ENCODE data around the gene ATP6V0C.

The ATP6V0C gene

GRCh38 chr16:2493605-2494004, 20.1 kb upstream of the ATP6V0C start:
- no peak for DNase-seq

GRCh38 chr16:2494616-2495015, 19.1 kb upstream of the ATP6V0C start:
- no peak for DNase-seq

DNA sequence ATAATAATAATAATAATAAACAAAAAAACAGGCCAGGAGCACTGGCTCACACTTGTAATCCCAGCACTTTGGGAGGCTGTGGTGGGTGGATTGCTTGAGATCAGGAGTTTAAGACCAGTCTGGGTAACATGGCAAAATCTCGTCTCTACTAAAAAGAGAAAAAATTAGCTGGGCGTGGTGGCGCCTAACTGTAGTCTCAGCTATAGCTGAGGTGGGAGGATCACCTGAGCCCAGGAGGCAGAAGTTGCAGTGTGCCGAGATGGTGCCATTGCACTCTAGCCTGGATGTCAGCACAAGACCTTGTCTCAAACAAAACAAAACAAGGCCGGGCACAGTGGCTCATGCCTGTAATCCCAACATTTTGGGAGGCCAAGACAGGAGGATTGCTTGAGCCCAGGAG, 18.7 kb upstream of the ATP6V0C start:
- no peak for DNase-seq

- DNase-seq, result no peak
Observed at GRCh38 chr16:2496223-2497115, 17.3 kb upstream of the ATP6V0C start.

- no peak for DNase-seq
Observed at GRCh38 chr16:2497116-2497630, 16.6 kb upstream of the ATP6V0C start.

DNA sequence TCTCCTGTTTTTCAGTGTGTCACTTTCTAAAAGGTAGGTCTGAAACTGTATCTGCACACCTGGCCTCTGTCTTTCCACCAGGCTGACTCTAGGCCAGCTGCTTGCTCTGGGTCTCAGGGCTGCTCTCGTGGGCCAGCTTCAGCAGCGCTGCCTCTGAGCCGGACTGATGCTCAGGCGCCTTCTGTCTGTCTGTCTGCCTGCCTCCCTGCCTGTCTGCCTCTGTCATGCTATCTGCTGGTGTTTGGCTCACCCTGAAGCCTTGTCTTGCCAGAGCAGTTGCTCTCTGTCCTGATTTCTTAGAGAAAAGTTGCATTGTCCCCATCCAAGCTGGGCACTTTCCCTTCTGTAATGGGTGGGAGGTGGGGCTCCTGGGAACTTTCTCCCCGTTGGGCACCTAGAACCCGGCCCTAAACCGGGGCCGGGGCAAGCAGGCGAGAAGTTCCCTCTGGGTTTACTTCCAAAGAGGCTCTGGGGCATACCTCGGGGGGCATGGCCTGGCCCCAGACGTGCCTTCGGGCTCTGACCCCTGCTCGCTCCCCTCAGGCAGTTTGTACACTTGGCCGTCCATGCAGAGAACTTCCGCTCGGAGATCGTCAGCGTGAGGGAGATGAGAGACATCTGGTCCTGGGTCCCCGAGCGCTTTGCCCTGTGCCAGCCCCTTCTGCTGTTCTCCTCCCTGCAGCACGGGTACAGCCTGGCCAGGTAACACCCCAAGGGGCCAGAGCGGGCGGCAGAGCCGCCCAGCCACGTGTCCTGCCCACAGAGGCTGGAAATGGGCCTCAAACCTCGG, 15.9 kb upstream of the ATP6V0C start:
- no peak for DNase-seq

DNA sequence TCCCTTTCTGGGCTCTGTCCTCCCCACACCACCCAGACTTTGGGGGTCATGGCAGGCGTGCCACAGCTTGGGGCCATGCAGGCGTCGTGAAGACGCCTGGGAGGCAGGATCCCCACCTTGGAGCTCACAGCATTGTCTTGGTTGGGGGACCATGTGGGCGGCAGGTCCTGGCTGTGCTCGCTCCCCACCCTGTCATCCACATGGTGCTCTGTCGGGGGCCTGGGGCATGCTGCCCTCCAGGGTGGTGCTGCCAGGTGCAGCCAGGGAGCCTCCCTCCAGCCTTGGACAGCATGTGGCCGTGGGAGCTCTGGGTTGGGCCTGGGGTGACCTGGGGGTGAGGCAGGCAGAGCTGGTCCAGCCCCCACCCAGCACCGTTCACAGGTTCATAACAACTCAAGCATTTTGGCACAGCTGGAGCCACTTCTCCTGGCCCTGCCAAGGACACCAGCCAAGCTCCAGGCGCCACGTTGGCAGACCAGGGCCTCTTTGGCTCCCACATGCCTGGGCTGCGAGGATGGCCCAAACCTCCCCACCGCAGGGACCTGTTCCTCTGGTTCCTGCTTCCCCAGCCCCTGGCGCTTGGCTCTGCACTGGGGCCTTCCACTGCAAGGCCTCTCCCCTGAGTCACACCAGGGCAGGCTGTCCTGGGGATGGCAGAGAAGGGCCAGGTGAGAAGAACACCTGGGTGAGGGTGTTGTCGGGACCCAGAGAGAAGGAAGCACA, 15.1 kb upstream of the ATP6V0C start:
- DNase-seq, result no peak

DNA sequence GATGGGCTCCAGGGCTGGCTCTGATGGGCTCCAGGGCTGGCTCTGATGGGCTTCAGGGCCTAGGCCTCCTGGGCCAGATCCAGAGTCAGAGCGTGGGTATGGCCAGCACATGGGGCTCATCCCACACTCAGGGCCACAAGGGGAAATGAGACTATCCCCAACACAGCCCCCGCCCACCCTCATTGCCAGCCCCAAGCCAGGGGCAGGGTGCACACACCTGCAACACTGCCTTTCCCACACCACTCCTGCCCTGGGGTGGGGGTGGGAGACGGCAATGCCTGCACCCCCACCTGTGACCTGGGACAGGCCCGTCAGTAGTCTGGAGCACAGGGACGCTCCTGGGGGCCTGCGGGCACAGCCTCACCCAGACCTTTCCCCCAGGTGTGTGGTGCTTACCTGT, 14.3 kb upstream of the ATP6V0C start:
- no peak for DNase-seq

- no peak for DNase-seq
Observed at GRCh38 chr16:2499890-2500429, 13.8 kb upstream of the ATP6V0C start.

GRCh38 chr16:2500430-2500917, 13.3 kb upstream of the ATP6V0C start:
- no peak for DNase-seq

GRCh38 chr16:2500918-2501750, 12.6 kb upstream of the ATP6V0C start:
- DNase-seq, result peak; percentile 54

- DNase-seq, result no peak
Observed at GRCh38 chr16:2501946-2502895, 11.5 kb upstream of the ATP6V0C start.

DNA sequence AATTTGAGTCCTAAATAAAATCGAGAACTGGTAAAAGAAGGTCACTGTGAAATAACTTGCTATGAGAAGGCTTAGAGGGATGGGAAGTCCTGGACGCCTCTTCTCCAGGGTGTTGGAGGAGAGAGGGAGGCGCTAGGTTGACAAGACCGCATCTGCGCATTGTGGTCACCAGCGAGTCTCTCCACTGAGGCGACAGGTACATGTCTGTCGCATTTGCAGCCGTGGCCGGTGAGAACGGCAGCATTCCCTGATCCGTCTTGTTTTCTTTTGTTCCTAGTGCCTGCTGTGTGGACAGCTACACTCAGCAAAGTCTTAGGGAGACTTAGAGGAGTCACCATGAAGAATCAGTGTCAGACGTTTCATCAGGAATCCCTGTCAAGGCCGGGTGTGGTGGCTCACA, 8.1 kb upstream of the ATP6V0C start:
- DNase-seq, result no peak

- no peak for DNase-seq
Observed at GRCh38 chr16:2507052-2507659, 6.6 kb upstream of the ATP6V0C start.

GRCh38 chr16:2507665-2508064, 6.1 kb upstream of the ATP6V0C start:
- no peak for DNase-seq

DNA sequence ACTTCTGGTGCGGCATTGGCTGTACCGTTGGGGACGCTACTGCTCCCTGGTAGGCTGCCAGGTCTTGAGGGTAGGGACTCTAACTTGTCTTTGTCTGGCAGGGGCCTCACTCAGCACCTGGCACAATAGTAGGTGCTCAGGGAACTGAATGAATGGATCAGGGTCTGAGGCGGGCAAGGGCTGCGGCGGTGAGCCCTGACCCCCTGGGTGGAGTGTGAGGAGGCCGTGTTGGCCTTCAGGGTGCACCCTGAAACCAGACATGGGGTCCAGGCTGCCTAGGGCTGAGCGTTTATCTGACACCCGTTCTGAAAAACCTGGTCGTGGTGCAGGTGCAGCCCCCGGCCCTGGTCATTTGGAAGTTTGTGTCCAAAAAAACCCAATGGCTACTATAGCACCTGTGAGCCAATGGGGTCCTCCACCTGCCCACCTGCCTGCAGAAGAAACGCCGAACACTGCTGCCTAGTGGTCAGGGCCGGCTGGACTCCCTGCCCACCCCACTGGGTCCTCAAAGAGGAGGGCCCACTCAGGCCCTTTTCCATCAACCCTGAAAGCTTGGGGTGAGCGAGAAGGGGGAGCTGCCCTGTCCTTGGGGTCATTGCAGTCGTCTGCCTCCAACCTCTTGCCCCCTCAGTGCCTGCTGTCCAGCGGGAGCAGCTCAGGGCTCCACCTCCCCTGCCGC, 4.9 kb upstream of the ATP6V0C start:
- no peak for DNase-seq

DNA sequence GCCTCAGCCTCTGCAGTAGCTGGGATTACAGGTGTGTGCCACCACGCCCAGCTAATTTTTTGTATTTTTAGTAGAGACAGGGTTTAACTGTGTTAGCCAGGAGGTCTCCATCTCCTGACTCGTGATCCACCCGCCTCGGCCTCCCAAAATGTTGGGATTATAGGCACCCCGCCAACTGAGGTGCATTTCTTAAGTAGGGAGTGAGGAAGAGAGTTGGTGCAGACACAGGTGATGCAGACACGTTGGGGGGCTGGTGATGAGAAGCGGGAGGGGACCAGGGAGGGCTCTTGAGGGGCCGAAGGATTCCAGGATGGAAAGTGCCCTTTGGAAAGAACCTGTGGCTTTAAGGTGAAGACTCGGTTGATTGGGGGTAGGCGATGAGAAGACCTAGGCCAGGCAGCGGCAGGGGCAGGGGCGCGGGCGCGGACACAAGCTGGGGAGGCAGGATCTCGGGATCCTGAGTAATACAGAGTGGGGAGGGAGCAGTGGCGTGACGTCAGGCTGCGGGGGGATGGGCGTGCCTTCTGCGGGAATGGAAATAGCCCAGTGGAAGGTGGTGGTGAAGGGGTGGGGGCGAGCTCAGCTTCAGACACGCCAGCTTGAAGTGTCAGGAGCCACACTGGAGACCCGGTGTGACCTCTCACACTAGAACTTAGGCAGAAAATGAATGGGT, 2.5 kb upstream of the ATP6V0C start:
- no peak for DNase-seq

DNA sequence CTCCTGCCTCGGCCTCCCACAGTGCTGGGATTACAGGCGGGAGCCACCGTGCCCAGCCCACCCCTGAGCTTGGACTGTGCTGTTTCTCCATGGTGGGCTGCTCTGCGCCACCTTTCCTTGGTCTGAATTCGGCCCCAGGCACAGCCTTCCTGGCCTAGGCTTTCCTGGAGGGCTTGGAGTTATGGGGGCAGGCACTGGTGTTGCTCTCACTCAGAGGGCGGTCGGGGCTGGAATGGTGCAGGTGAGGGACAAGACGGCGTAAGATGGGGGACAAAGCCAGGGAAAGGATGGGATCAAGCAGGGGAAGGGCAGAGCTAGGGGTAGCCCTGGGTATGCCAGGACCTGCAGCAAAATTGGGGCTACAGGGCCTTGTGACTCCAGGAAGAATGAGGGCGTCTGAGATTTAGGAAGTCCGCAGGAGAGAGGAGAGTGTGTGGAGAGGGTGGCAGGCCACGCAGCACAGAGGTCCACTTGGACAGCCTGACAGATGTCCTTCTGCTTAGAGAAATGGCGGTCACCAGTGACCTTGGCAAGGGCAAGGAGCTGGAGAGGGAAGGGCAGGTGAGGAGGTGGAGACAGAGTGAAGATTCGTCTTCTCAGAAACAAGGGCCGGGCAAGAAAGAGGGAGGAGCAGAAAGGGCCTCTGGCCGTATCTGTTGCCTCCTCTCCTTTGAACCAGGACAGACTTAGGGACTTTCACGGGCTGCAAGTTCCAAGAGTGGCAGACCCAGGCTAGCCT, 1.6 kb upstream of the ATP6V0C start:
- DNase-seq, result no peak

Data from DMS79 (cell line).